Tibial artery (tissue), 4 donors: ENCODE results near the gene CARD9.
"Not testable (repeated sequence)": the region's sequence is repeated elsewhere in the genome, so short reads cannot be mapped to it uniquely, and the experiment has no call there.

Experiments used
- DNase-seq, 2 donors: peaks; one replicate each; pipeline ENCODE4 v3.0.0-alpha.2; 2019
- H3K27ac ChIP-seq, 2 donors: fragments of 200-600 bp; sonication (generic) in 1 of 2; 1 replicate in 1 of 2; 2 replicates in 1 of 2; pipeline ENCODE4 v1.5.1; 2018 to 2019; ENCODE audit warnings: mild to moderate bottlenecking in 1 of 2
- H3K27me3 ChIP-seq, 2 donors: fragments of 200-600 bp; sonication (generic) in 1 of 2; one replicate each; pipeline versions ENCODE4 v1.5.1 to v1.6.0; 2016 to 2019
- H3K36me3 ChIP-seq, 3 donors: fragments of 200-600 bp; sonication (generic) in 2 of 3; one replicate each; pipeline ENCODE4 v1.5.1; 2016 to 2019; ENCODE audit warnings: mild to moderate bottlenecking in 2 of 3
- H3K4me1 ChIP-seq, 4 donors: fragments of 200-600 bp; sonication (generic) in 2 of 4; 1 replicate in 3 of 4; 2 replicates in 1 of 4; pipeline ENCODE4 v1.5.1; 2016 to 2019
- H3K4me3 ChIP-seq, 2 donors: fragments of 200-600 bp; sonication (generic) in 1 of 2; 1 replicate in 1 of 2; 2 replicates in 1 of 2; pipeline ENCODE4 v1.5.1; 2018 to 2019; ENCODE audit warnings: mild to moderate bottlenecking in 2 of 2
- H3K9me3 ChIP-seq, 3 donors: fragments of 200-600 bp; sonication (generic) in 1 of 3; one replicate each; pipeline ENCODE4 v1.5.1; 2016 to 2019
- intact Hi-C: fragments of 100-400 bp; cut with DNase I; formaldehyde crosslinking; loops from one replicate; pipeline ENCODE4 v1.15.0; 2023; ENCODE audit warnings: low total_unique reads
- TF ChIP-seq, protein P1 (sequence below), 2 experiments: fragments of 200-600 bp in 1 of 2; fragments of 450-650 bp in 1 of 2; IDR thresholded peaks; one replicate each; pipeline ENCODE4 v1.5.1; 2017 to 2019; ENCODE audit warnings: antibody characterized with exemption in 2 of 2, mild to moderate bottlenecking in 1 of 2, moderate library complexity in 1 of 2

Gene CARD9

DNA sequence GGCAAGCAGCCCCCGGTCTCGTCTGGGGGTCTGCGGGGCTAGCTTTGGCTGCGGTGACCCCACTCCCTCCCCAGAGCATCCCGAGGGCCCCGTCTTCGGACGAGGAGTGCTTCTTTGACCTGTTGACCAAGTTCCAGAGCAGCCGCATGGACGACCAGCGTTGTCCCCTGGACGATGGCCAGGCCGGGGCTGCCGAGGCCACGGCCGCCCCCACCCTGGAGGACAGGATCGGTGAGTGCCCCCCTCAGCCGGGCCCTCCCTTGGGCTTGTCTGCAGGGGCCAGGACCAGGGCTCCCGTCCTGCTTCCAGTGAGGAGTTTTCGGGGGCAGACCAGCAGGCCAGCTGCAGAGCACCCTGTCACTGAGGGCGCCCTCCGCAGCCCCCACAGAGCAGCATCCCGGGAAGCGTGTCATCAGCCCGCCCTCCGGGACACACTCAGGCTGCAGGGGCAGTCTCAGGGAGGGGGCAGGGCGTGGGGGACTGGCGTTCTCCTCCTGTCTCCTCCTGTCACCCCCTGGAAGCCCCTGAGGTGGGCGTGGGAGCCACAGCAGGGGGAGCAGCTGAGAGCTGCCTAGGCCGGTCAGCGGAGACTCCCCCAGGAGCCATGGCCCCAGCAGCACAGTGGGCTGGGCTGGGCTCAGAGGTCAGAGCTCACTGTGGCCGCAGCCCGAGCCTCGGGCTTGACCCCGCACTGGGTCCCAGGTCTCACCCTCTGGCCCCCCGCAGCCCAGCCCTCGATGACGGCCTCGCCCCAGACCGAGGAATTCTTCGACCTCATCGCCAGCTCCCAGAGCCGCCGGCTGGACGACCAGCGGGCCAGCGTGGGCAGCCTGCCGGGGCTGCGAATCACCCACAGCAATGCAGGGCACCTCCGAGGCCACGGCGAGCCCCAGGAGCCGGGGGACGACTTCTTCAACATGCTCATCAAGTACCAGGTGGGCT, 17.6 kb downstream of the CARD9 start:
- no peak for DNase-seq
- H3K27ac ChIP-seq: no peak overlapping the region

DNA sequence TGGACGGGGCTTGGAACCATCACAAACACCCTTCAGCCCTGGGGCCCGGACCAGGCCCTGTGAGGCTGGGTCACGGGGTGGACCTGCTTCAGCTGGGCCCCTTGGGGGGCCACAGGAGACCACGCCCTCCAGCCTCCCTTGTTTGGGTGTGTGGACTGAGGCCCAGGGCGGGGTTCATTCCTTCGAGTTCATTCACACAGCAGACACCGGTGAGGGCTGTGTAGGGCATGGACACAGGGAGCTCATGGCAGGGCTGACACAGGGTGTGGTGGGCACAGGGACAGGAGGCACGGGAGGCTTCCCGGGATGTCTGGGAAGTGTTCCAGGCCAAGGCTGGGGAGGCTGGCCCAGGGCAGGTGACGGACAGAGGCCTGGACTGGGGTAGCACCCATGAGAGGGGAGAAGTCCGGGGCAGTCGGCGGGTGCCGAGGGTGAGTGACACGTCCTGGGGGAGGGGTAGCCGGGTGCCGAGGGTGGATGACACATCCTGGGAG, 18.8 kb downstream of the CARD9 start:
- Histone ChIP-seq H3K4me3 (no peak overlapping the region), H3K27me3 (no peaks in the 10 kb centered on the region), H3K9me3 (no peaks in the 10 kb centered on the region), H3K36me3 (peaks cover 0 to 46% (median 14%) of the 10 kb centered on the region in 3 donors), H3K27ac (peak overlapping the region; percentile 12 to 17), H3K4me1 (peaks cover 0 to 5% (median 2%) of the 10 kb centered on the region in 4 donors)
- intact Hi-C loops: no loop called here
- TF ChIP-seq, protein P1, sequence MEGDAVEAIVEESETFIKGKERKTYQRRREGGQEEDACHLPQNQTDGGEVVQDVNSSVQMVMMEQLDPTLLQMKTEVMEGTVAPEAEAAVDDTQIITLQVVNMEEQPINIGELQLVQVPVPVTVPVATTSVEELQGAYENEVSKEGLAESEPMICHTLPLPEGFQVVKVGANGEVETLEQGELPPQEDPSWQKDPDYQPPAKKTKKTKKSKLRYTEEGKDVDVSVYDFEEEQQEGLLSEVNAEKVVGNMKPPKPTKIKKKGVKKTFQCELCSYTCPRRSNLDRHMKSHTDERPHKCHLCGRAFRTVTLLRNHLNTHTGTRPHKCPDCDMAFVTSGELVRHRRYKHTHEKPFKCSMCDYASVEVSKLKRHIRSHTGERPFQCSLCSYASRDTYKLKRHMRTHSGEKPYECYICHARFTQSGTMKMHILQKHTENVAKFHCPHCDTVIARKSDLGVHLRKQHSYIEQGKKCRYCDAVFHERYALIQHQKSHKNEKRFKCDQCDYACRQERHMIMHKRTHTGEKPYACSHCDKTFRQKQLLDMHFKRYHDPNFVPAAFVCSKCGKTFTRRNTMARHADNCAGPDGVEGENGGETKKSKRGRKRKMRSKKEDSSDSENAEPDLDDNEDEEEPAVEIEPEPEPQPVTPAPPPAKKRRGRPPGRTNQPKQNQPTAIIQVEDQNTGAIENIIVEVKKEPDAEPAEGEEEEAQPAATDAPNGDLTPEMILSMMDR (IDR thresholded peaks at IDR 0.05): no peak
- DNase-seq: no peak

More for the DNA sequence above, 17.6 kb downstream of the CARD9 start:
- Histone ChIP-seq H3K27me3 (no peaks in the 10 kb centered on the region), H3K9me3 (no peaks in the 10 kb centered on the region), H3K4me3 (no peak overlapping the region), H3K4me1 (peaks cover 0 to 14% (median 2%) of the 10 kb centered on the region in 4 donors), H3K36me3 (peaks cover 0 to 44% (median 12%) of the 10 kb centered on the region in 3 donors)
- TF ChIP-seq, protein P1 (IDR thresholded peaks at IDR 0.05): no peak
- intact Hi-C loops: no loop called here

DNA sequence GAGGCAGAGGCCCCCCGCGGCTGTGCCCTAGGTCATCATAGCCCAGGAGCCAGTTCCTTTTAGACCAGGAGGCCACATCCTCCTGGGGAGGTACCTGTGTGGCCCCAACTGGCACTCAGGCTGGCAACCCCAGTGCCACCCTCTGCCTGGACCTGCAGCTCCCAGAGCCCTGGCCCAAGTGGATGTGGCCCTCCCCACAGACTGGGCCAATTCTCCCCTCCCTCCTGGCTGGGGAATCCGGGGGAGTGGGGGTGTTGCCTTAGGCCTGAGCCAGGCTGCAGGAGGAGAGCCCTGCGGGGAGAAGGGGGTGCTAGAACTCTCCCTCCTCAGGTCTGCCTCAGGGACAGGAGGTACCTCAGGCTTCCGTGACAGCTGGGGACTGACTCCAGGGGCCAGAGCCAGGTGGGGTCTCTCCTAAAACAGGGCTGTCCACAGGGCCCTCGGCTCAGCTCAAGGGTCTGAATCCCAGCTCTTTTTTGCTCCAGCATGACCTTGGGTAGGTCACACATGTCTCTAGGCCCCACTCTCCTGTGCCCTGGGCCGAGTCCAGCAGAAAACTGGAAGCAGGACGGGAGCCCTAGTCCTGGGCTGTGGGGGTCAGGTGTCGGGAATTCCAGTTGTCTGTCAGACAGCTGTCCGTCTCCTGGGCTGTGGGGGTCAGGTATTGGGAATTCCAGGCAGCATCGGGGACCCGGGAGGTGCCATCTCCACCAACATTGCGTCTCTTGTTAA, 19.5 kb downstream of the CARD9 start:
- Histone ChIP-seq H3K4me1 (peaks cover 0 to 5% (median 2%) of the 10 kb centered on the region in 4 donors), H3K9me3 (no peaks in the 10 kb centered on the region), H3K4me3 (no peak overlapping the region), H3K36me3 (peaks cover 0 to 46% (median 21%) of the 10 kb centered on the region in 3 donors), H3K27me3 (no peaks in the 10 kb centered on the region), H3K27ac (peak overlapping the region in 1 of 2 donors; percentile 17)
- intact Hi-C loops: no loop called here
- DNase-seq: no peak
- TF ChIP-seq, protein P1 (IDR thresholded peaks at IDR 0.05): no peak

DNA sequence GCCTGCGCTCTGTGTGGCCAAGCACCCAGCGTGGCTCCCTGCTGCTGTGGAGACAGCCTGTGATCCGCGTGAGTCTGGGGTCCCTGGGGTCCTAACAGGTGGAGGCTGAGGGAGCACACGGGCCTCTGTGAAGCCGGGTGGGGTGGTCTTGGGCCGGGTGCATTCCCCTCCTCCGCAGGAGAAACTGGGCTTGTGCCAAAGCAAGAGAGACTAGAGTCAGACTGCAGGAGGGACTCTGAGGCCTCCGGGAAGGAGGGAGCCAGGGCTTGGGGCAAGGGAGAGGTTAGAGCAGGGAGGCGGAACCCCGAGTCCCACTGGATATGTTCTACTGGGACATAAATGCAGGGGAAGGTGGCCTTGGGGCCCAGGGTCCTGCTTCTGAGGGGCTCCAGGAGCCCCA, 20.4 kb downstream of the CARD9 start:
- no peaks in the 10 kb centered on the region for H3K27me3 ChIP-seq
- TF ChIP-seq, protein P1 (IDR thresholded peaks at IDR 0.05): no peak
- H3K36me3 ChIP-seq: peaks cover 0 to 43% (median 23%) of the 10 kb centered on the region in 3 donors
- no peak for DNase-seq
- no peaks in the 10 kb centered on the region for H3K9me3 ChIP-seq
- H3K27ac ChIP-seq: no peak overlapping the region
- intact Hi-C loops: no loop called here
- H3K4me3 ChIP-seq: no peak overlapping the region
- peaks cover 0 to 5% (median 2%) of the 10 kb centered on the region in 4 donors for H3K4me1 ChIP-seq

DNA sequence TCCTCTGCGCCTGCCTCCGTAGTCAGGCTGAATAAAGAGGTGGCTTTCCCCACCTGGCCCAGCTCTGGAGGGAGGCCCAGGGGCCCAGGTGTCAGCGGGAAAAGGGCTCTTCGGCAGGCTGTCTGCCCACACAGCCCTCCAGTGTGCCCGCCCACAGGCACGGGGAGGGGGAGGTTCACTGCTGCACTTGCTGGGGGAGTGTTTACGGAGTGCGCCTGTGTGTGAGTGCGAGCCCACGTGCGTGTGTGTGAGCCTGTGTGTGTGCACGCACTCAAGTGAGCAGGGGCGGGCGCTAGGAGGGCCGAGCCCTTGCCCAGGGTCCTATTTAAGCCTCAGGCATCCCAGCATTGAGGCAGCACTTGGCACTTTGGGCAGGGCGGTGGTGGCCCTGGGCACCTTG, 20.8 kb downstream of the CARD9 start:
- peaks cover 0 to 39% (median 23%) of the 10 kb centered on the region in 3 donors for H3K36me3 ChIP-seq
- DNase-seq: no peak
- no peaks in the 10 kb centered on the region for H3K9me3 ChIP-seq
- TF ChIP-seq, protein P1 (IDR thresholded peaks at IDR 0.05): no peak
- H3K4me1 ChIP-seq: peaks cover 0 to 5% (median 2%) of the 10 kb centered on the region in 4 donors
- no peak overlapping the region for H3K27ac ChIP-seq
- intact Hi-C loops: no loop called here
- H3K27me3 ChIP-seq: no peaks in the 10 kb centered on the region
- no peak overlapping the region for H3K4me3 ChIP-seq

DNA sequence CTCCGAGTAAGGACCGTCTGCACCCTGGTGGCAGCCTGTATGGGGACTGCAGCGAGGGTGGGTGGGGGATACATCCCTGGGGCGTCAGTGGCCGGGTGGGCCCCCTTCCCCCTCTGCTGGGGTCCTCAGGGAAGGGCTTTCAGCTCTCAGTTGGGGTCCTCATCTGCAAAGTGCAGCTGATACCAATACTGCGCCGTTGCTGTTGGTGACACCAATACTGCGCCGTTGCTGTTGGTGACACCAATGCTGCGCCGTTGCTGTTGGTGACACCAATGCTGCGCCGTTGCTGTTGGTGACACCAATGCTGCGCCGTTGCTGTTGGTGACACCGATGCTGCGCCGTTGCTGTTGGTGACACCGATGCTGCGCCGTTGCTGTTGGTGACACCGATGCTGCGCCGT, 21.6 kb downstream of the CARD9 start:
- intact Hi-C loops: not testable (repeated sequence)

More for the DNA sequence above, 21.6 kb downstream of the CARD9 start:
- H3K27ac ChIP-seq, DNase-seq, H3K4me3 ChIP-seq, H3K27me3 ChIP-seq, H3K4me1 ChIP-seq, H3K9me3 ChIP-seq: not testable (repeated sequence)
- peaks cover 0 to 31% (median 21%) of the 10 kb centered on the region in 3 donors for H3K36me3 ChIP-seq
